Kidney (tissue), 14 donors: ENCODE data around the gene PC. TPM values are rescaled to one million over a fixed set of nuclear protein-coding genes. Genes with fewer than 3 reads are reported as not detected.
A peak's percentile ranks its signal among the peaks of the same experiment; 100 is the strongest.

Experiments
- DNase-seq, 5 donors: peaks; one replicate each; pipeline ENCODE4 v3.0.0-alpha.2; 2013 to 2020
- FAIRE-seq: peaks from 2 replicates; lab custom pipeline; 2012; peaks lifted over from hg19 to GRCh38; lab: Jason Lieb, UNC
- H3K27ac ChIP-seq, 2 donors: one replicate each; pipeline ENCODE4 v1.7.0; 2013; ENCODE audit warnings: low read depth in 2 of 2, low read length in 2 of 2, inconsistent platforms in 1 of 2
- H3K27me3 ChIP-seq: one replicate; pipeline ENCODE4 v1.7.1; 2013; ENCODE audit warnings: low read length, inconsistent platforms; ENCODE audit not compliant: control insufficient read depth, insufficient read depth
- H3K36me3 ChIP-seq, 3 donors: one replicate each; pipeline versions ENCODE4 v1.7.0 to v1.7.1; 2013; ENCODE audit warnings: low read length in 3 of 3, control low read depth in 1 of 3, inconsistent platforms in 1 of 3; ENCODE audit not compliant: insufficient read depth in 3 of 3, control insufficient read depth in 2 of 3
- H3K4me1 ChIP-seq, 3 donors: one replicate each; pipeline versions ENCODE4 v1.7.0 to v1.7.1; 2013; ENCODE audit warnings: low read length in 3 of 3, inconsistent platforms in 1 of 3, low read depth in 1 of 3; ENCODE audit not compliant: control insufficient read depth in 2 of 3, insufficient read depth in 2 of 3
- H3K4me3 ChIP-seq, 3 donors: one replicate each; pipeline versions ENCODE4 v1.7.0 to v1.8.1; 2013; ENCODE audit warnings: low read length in 3 of 3, control low read depth in 1 of 3, inconsistent platforms in 1 of 3
- H3K9ac ChIP-seq, 3 donors: one replicate each; pipeline versions ENCODE4 v1.7.0 to v1.7.1; 2013; ENCODE audit warnings: low read length in 3 of 3, control low read depth in 1 of 3, inconsistent platforms in 1 of 3
- H3K9me3 ChIP-seq, 3 donors: one replicate each; pipeline versions ENCODE4 v1.7.0 to v1.7.1; 2013; ENCODE audit warnings: low read length in 3 of 3, control low read depth in 1 of 3, inconsistent platforms in 1 of 3; ENCODE audit not compliant: control insufficient read depth in 2 of 3, insufficient read depth in 1 of 3
- intact Hi-C: fragments of 100-400 bp; cut with DNase I; formaldehyde crosslinking; loops from one replicate; pipeline ENCODE4 v1.11.1; 2022
- polyA plus RNA-seq: library from polyadenylated mRNA; stranded (reverse); fragments of 350-450 nt; fragmentation: Illumina TruSeq; extraction: RNeasy Lipid Tissue Mini Kit (QIAGEN cat#74804); gene quantifications from one replicate; pipeline ENCODE4 v1.2.3, GENCODE V29; 2014; ENCODE audit warnings: low read depth, low replicate concordance; ENCODE audit not compliant: insufficient read depth
- total RNA-seq: library from RNA; stranded (reverse); fragmentation: NEBNext Ultra II Directional; extraction: Animal tissue kit (Norgen Biotek cat#: 25700); gene quantifications from one replicate; pipeline ENCODE4 v1.2.1, GENCODE V29; 2021
- TF ChIP-seq, protein P1 (sequence below): IDR thresholded peaks from 3 replicates; pipeline ENCODE4 v1.5.1; 2012; ENCODE audit warnings: mild to moderate bottlenecking, moderate library complexity, borderline replicate concordance; ENCODE audit not compliant: insufficient read depth; ENCODE audit errors: extremely low read depth
- donor health status: control.
- donor health status: control.
- donor health status: control.
- donor health status: control.
- donor health status: control.
- donor health status: DM: yes; HTN: yes; CAD: no.
- donor health status: Normal renal cell carcinoma (clear cell type).

The PC gene
- total and polyA plus RNA-seq, 2 donors from 2014 or later: 20.8 to 95.2 TPM

DNA sequence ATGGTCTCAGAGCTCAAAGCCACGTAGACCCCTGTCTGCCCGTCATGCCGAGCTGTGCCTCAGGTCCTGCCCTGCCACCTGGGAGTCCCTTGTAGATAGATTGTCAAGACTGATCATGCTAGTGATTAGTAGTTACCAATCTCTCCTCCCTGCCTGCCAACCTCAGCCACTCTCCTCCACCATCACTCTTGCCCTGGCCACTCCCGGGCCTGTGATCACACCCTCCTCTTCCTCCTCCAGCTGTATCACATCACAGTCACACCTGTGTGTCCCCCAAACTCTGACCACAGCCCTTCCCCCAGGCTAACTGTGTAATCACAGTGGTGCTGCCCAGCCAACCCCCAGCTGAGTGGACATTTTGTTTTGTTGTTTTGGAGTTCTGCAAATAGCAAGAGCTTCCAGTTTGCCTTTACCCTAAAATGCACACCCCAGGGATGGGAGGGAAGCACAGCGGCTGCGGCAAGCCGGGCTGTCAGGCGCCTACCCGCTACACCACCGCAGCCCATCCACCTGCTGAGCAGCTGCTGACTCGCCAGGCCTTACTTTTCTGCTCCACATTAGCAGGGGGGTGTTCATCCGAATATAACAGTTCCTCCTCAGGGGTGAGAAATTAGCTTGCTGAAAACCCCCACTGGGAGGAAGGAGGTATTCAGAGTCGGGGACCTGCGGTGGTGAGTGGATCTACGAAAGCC lies 55.6 kb downstream of the PC start:
- H3K27ac ChIP-seq: no peak overlapping the region

DNA sequence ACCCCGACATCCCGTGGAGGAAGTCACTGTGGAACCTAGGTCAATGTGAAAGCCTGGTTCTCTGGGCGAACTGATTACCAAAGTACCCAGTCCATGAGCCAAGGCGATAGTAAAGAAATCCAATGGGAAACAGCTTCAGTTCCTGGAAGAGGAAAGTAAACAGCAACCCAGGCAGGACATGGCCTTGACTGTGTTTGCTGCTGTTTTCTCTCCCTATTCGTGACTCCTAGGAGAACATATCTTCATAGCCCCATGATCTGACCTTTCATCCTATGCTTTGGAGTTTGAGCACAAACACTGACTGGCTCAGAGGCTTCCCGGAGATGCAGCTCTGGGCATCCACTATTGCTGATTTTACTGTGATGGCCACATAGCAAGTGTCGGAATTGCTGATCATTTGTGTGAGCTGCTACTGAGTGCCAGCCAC lies 56.2 kb downstream of the PC start:
- intact Hi-C loops: no loop called here
- peaks cover 0 to 3% (median 0%) of the 10 kb centered on the region in 3 donors for H3K4me1 ChIP-seq
- no peak overlapping the region for H3K4me3 ChIP-seq
- no peaks in the 10 kb centered on the region for H3K36me3 ChIP-seq
- TF ChIP-seq, protein P1, sequence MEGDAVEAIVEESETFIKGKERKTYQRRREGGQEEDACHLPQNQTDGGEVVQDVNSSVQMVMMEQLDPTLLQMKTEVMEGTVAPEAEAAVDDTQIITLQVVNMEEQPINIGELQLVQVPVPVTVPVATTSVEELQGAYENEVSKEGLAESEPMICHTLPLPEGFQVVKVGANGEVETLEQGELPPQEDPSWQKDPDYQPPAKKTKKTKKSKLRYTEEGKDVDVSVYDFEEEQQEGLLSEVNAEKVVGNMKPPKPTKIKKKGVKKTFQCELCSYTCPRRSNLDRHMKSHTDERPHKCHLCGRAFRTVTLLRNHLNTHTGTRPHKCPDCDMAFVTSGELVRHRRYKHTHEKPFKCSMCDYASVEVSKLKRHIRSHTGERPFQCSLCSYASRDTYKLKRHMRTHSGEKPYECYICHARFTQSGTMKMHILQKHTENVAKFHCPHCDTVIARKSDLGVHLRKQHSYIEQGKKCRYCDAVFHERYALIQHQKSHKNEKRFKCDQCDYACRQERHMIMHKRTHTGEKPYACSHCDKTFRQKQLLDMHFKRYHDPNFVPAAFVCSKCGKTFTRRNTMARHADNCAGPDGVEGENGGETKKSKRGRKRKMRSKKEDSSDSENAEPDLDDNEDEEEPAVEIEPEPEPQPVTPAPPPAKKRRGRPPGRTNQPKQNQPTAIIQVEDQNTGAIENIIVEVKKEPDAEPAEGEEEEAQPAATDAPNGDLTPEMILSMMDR: no peak
- H3K27me3 ChIP-seq: no peaks in the 10 kb centered on the region
- H3K9ac ChIP-seq: no peak overlapping the region
- FAIRE-seq (no peak), DNase-seq (peak in 1 of 5 donors; percentile 10)
- H3K27ac ChIP-seq: no peak overlapping the region
- no peaks in the 10 kb centered on the region for H3K9me3 ChIP-seq

More for the DNA sequence above, 55.6 kb downstream of the PC start:
- H3K4me1 ChIP-seq: peaks cover 0 to 4% (median 2%) of the 10 kb centered on the region in 3 donors
- H3K36me3 ChIP-seq: no peaks in the 10 kb centered on the region
- no peaks in the 10 kb centered on the region for H3K27me3 ChIP-seq
- DNase-seq: peak in 1 of 5 donors; percentile 54
- H3K9ac ChIP-seq: no peak overlapping the region
- no peak for FAIRE-seq
- intact Hi-C loops: no loop called here
- no peaks in the 10 kb centered on the region for H3K9me3 ChIP-seq
- TF ChIP-seq, protein P1: no peak
- no peak overlapping the region for H3K4me3 ChIP-seq

DNA sequence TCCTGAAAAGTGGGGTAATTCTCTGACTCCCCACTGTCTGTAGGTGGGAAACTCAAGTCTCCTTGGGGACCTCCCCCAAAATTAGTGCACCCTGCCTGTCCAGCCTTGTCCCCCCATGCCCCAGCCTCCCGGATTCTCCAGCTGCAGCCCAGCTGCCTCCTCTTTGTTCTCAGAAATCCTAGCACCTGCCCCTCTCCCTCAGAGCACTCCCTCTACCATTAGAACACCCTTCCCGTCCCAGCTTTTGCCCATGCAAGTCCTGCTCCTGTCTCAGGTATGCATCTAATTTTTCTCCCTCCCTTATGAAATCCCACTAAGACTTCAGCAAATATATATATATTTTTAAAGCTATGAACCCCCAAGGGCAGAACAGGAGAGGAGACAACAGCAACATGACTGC lies 64.0 kb downstream of the PC start:
- Histone ChIP-seq H3K27ac (no peak overlapping the region), H3K36me3 (no peaks in the 10 kb centered on the region), H3K9ac (no peak overlapping the region), H3K9me3 (no peaks in the 10 kb centered on the region), H3K4me3 (no peak overlapping the region), H3K27me3 (no peaks in the 10 kb centered on the region), H3K4me1 (no peaks in the 10 kb centered on the region)
- intact Hi-C loops: no loop called here
- TF ChIP-seq, protein P1: no peak
- FAIRE-seq (no peak), DNase-seq (no peak)
